ENCODE results near the gene PUS10.

GRCh38 chr2:60976875-60977561 is 41.0 kb downstream of the PUS10 start:
- TF ChIP-seq, protein P1, sequence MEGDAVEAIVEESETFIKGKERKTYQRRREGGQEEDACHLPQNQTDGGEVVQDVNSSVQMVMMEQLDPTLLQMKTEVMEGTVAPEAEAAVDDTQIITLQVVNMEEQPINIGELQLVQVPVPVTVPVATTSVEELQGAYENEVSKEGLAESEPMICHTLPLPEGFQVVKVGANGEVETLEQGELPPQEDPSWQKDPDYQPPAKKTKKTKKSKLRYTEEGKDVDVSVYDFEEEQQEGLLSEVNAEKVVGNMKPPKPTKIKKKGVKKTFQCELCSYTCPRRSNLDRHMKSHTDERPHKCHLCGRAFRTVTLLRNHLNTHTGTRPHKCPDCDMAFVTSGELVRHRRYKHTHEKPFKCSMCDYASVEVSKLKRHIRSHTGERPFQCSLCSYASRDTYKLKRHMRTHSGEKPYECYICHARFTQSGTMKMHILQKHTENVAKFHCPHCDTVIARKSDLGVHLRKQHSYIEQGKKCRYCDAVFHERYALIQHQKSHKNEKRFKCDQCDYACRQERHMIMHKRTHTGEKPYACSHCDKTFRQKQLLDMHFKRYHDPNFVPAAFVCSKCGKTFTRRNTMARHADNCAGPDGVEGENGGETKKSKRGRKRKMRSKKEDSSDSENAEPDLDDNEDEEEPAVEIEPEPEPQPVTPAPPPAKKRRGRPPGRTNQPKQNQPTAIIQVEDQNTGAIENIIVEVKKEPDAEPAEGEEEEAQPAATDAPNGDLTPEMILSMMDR (IDR thresholded peaks at IDR 0.05), result no peak
- no peak for TF ChIP-seq POLR2A (IDR thresholded peaks at IDR 0.05; ENCODE audit: low read depth)
- TF ChIP-seq POLR2AphosphoS5 (IDR thresholded peaks at IDR 0.05), result no peak

All from esophagus muscularis mucosa (tissue), 3 donors.